Mesothelial cell of epicardium (in vitro differentiated cells): ENCODE results near the gene ZNF783. TPM values are rescaled to one million over a fixed set of nuclear protein-coding genes. Genes with fewer than 3 reads are reported as not detected.

ENCODE experiments used
- DNase-seq, 2 experiments: peaks; one replicate each; pipeline ENCODE4 v3.0.0; 2021; ENCODE audit warnings: low spot score in 2 of 2; ENCODE audit not compliant: unreplicated experiment in 2 of 2
- H3K27ac Mint-ChIP-seq: 2 replicates; pipeline ENCODE4 v1.8.0; 2021; ENCODE audit warnings: mixed read lengths
- H3K27me3 Mint-ChIP-seq: 2 replicates; pipeline ENCODE4 v1.8.0; 2021; ENCODE audit warnings: low read depth, mixed read lengths
- H3K36me3 Mint-ChIP-seq: 2 replicates; pipeline ENCODE4 v1.8.0; 2021; ENCODE audit warnings: mixed read lengths
- H3K4me1 Mint-ChIP-seq: 2 replicates; pipeline ENCODE4 v1.8.0; 2021; ENCODE audit warnings: mixed read lengths
- H3K4me3 Mint-ChIP-seq: 2 replicates; pipeline ENCODE4 v1.8.0; 2021; ENCODE audit warnings: mild to moderate bottlenecking, moderate library complexity, mixed read lengths
- H3K9me3 Mint-ChIP-seq: 2 replicates; pipeline ENCODE4 v1.8.0; 2021; ENCODE audit warnings: mixed read lengths
- CTCF ChIP-seq: fragments of 200-600 bp; sonication (generic); IDR thresholded peaks from one replicate; pipeline ENCODE4 v1.5.0; 2021; ENCODE audit warnings: antibody characterized with exemption; ENCODE audit not compliant: unreplicated experiment
- total RNA-seq: library from RNA; stranded (reverse); gene quantifications from 3 replicates; pipeline ENCODE4 v1.2.1, GENCODE V29; 2021

Gene ZNF783
- total RNA-seq, 1 donor from 2014 or later: 35.5 TPM

GRCh38 chr7:149293946-149294633 is 32.1 kb downstream of the ZNF783 start:
- peaks cover 9% of the 10 kb centered on the region for H3K9me3 Mint-ChIP-seq
- peaks cover 2% of the 10 kb centered on the region for H3K27me3 Mint-ChIP-seq
- DNase-seq: peak in 1 of 2 experiments; percentile 29
- TF ChIP-seq CTCF: no peak
- H3K36me3 Mint-ChIP-seq: peaks cover 7% of the 10 kb centered on the region
- H3K4me3 Mint-ChIP-seq: no peak overlapping the region
- H3K27ac Mint-ChIP-seq: no peak overlapping the region
- H3K4me1 Mint-ChIP-seq: no peaks in the 10 kb centered on the region

- TF ChIP-seq CTCF: no peak
- Mint-ChIP-seq H3K27ac (no peak overlapping the region), H3K9me3 (peaks cover 9% of the 10 kb centered on the region), H3K4me1 (no peaks in the 10 kb centered on the region), H3K27me3 (peaks cover 2% of the 10 kb centered on the region), H3K36me3 (peaks cover 7% of the 10 kb centered on the region), H3K4me3 (no peak overlapping the region)
- DNase-seq: no peak
These were observed 32.9 kb downstream of the ZNF783 start for GRCh38 chr7:149294634-149295480.

DNA sequence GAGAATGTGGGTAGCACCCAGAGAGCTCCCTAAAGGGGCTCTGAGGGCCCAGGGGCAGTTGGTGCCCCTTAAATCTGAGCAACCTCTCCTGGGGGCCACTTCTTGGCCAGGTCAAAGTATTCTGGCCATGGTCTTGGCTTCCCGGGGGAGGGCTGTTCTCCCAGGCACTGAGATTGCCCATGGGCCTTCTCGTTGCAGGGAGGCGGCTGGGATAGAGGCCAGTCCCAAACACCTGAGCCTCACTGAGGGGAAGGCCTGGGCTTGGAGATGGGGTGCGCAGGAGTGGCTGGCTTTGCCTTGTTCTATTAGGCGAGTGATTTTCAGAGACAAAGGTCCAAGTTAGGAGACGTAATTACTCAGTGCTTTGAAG is 33.5 kb downstream of the ZNF783 start:
- no peak for DNase-seq
- Mint-ChIP-seq H3K36me3 (peaks cover 7% of the 10 kb centered on the region), H3K27ac (no peak overlapping the region), H3K27me3 (peaks cover 2% of the 10 kb centered on the region), H3K4me3 (no peak overlapping the region), H3K9me3 (peaks cover 9% of the 10 kb centered on the region), H3K4me1 (no peaks in the 10 kb centered on the region)
- no peak for TF ChIP-seq CTCF

GRCh38 chr7:149296368-149296767 is 34.4 kb downstream of the ZNF783 start:
- H3K9me3 Mint-ChIP-seq: peaks cover 9% of the 10 kb centered on the region
- peaks cover 7% of the 10 kb centered on the region for H3K27me3 Mint-ChIP-seq
- no peak overlapping the region for H3K27ac Mint-ChIP-seq
- no peak for TF ChIP-seq CTCF
- H3K4me3 Mint-ChIP-seq: no peak overlapping the region
- peak in 1 of 2 experiments; percentile 19 for DNase-seq
- peaks cover 7% of the 10 kb centered on the region for H3K36me3 Mint-ChIP-seq
- H3K4me1 Mint-ChIP-seq: no peaks in the 10 kb centered on the region

- Mint-ChIP-seq H3K9me3 (peaks cover 9% of the 10 kb centered on the region), H3K4me3 (no peak overlapping the region), H3K4me1 (no peaks in the 10 kb centered on the region), H3K27me3 (peaks cover 7% of the 10 kb centered on the region), H3K36me3 (peaks cover 7% of the 10 kb centered on the region), H3K27ac (no peak overlapping the region)
- no peak for TF ChIP-seq CTCF
- no peak for DNase-seq
These were observed 35.2 kb downstream of the ZNF783 start for GRCh38 chr7:149297034-149297755.
